Suprapubic skin (tissue), 4 donors: ENCODE results near the gene EMX1. TPM values are rescaled to one million over a fixed set of nuclear protein-coding genes. Genes with fewer than 3 reads are reported as not detected.
A peak's percentile ranks its signal among the peaks of the same experiment; 100 is the strongest.

Experiments
- DNase-seq, 2 donors: peaks; one replicate each; pipeline ENCODE4 v3.0.0-alpha.2; 2019; ENCODE audit warnings: low spot score in 2 of 2
- H3K27ac ChIP-seq: fragments of 200-600 bp; sonication (generic); one replicate; pipeline ENCODE4 v1.5.1; 2019
- H3K27me3 ChIP-seq: fragments of 200-600 bp; sonication (generic); one replicate; pipeline ENCODE4 v1.5.1; 2019
- H3K36me3 ChIP-seq: fragments of 200-600 bp; sonication (generic); one replicate; pipeline ENCODE4 v1.5.1; 2019
- H3K4me1 ChIP-seq: fragments of 200-600 bp; sonication (generic); one replicate; pipeline ENCODE4 v1.5.1; 2019
- H3K4me3 ChIP-seq: fragments of 200-600 bp; sonication (generic); one replicate; pipeline ENCODE4 v1.5.1; 2019; ENCODE audit warnings: mild to moderate bottlenecking
- H3K9me3 ChIP-seq: fragments of 200-600 bp; sonication (generic); one replicate; pipeline ENCODE4 v1.5.1; 2019
- CTCF ChIP-seq, 2 donors: fragments of 200-600 bp in 1 of 2; fragments of 450-650 bp in 1 of 2; sonication (generic) in 1 of 2; IDR thresholded peaks; one replicate each; pipeline ENCODE4 v1.5.1; 2016 to 2019; ENCODE audit warnings: antibody characterized with exemption in 2 of 2, mild to moderate bottlenecking in 1 of 2, moderate library complexity in 1 of 2
- EP300 ChIP-seq: sonication (generic); formaldehyde crosslinking; IDR thresholded peaks from one replicate; pipeline ENCODE4 v1.6.1; 2017; ENCODE audit warnings: antibody characterized with exemption
- POLR2A ChIP-seq, 2 donors: fragments of 450-650 bp; IDR thresholded peaks; one replicate each; pipeline ENCODE4 v1.6.1; 2017; ENCODE audit warnings: antibody characterized with exemption in 2 of 2, mild to moderate bottlenecking in 2 of 2, moderate library complexity in 2 of 2
- POLR2AphosphoS5 ChIP-seq, 3 donors: sonication (generic); formaldehyde crosslinking; IDR thresholded peaks; one replicate each; pipeline ENCODE4 v1.6.1; 2017; ENCODE audit warnings: antibody characterized with exemption in 3 of 3
- WGBS: methylation state at CpG from one replicate; pipeline ENCODE4 v1.1.5; 2018; 5-methylcytosine and 5-hydroxymethylcytosine counted together
- total RNA-seq, 4 donors: library from RNA; depleted of rRNA; stranded (reverse); fragments of >200 nt; gene quantifications; one replicate each; pipeline ENCODE4 v1.1.0, GENCODE V29; 2016

The EMX1 gene
- total RNA-seq, 4 donors from 2014 or later = not detected

- Histone ChIP-seq H3K9me3 (no peaks in the 10 kb centered on the region), H3K36me3 (no peaks in the 10 kb centered on the region), H3K27me3 (peaks cover 36% of the 10 kb centered on the region), H3K4me3 (no peak overlapping the region), H3K4me1 (peaks cover 15% of the 10 kb centered on the region), H3K27ac (no peak overlapping the region)
- TF ChIP-seq CTCF (IDR thresholded peaks at IDR 0.05) (no peak), POLR2AphosphoS5 (IDR thresholded peaks at IDR 0.05) (no peak), EP300 (no peak), POLR2A (IDR thresholded peaks at IDR 0.05) (no peak)
- DNase-seq = no peak
- 90% methylated on average over 5 of the region's 5 CpGs for WGBS
Measured at GRCh38 chr2:72933207-72933606, 15.9 kb downstream of the EMX1 start.

GRCh38 chr2:72933646-72934151 lies 16.4 kb downstream of the EMX1 start:
- Histone ChIP-seq H3K9me3 (no peaks in the 10 kb centered on the region), H3K4me3 (no peak overlapping the region), H3K4me1 (peaks cover 15% of the 10 kb centered on the region), H3K27me3 (peaks cover 31% of the 10 kb centered on the region), H3K36me3 (no peaks in the 10 kb centered on the region), H3K27ac (no peak overlapping the region)
- TF ChIP-seq CTCF (IDR thresholded peaks at IDR 0.05) (no peak), POLR2AphosphoS5 (IDR thresholded peaks at IDR 0.05) (no peak)
- 88% methylated on average over 11 of the region's 12 CpGs for WGBS
- peak in 1 of 2 donors; percentile 50 for DNase-seq

- 73% methylated on average over 14 of the region's 14 CpGs for WGBS
- no peak for TF ChIP-seq POLR2A (IDR thresholded peaks at IDR 0.05)
- TF ChIP-seq POLR2AphosphoS5 (IDR thresholded peaks at IDR 0.05) = no peak
- TF ChIP-seq EP300 = no peak
- no peak for TF ChIP-seq CTCF (IDR thresholded peaks at IDR 0.05)
- H3K27me3 ChIP-seq = peaks cover 19% of the 10 kb centered on the region
- H3K4me3 ChIP-seq = no peak overlapping the region
- H3K9me3 ChIP-seq = no peaks in the 10 kb centered on the region
- no peak overlapping the region for H3K27ac ChIP-seq
- no peaks in the 10 kb centered on the region for H3K36me3 ChIP-seq
- no peak for DNase-seq
- peaks cover 15% of the 10 kb centered on the region for H3K4me1 ChIP-seq
Measured at GRCh38 chr2:72934683-72935610, 17.6 kb downstream of the EMX1 start.

- Histone ChIP-seq H3K27ac (no peak overlapping the region), H3K27me3 (peaks cover 13% of the 10 kb centered on the region), H3K4me1 (peaks cover 15% of the 10 kb centered on the region), H3K36me3 (no peaks in the 10 kb centered on the region), H3K9me3 (no peaks in the 10 kb centered on the region), H3K4me3 (no peak overlapping the region)
- TF ChIP-seq POLR2A (IDR thresholded peaks at IDR 0.05) (no peak), POLR2AphosphoS5 (IDR thresholded peaks at IDR 0.05) (no peak), CTCF (IDR thresholded peaks at IDR 0.05) (no peak), EP300 (no peak)
- DNase-seq = no peak
- 90% methylated on average over 2 of the region's 2 CpGs for WGBS
Measured at GRCh38 chr2:72935611-72935957, 18.3 kb downstream of the EMX1 start.

- Histone ChIP-seq H3K4me3 (no peak overlapping the region), H3K36me3 (no peaks in the 10 kb centered on the region), H3K4me1 (peaks cover 15% of the 10 kb centered on the region), H3K27me3 (peaks cover 4% of the 10 kb centered on the region), H3K27ac (no peak overlapping the region), H3K9me3 (no peaks in the 10 kb centered on the region)
- TF ChIP-seq CTCF (IDR thresholded peaks at IDR 0.05) (no peak), EP300 (no peak), POLR2A (IDR thresholded peaks at IDR 0.05) (no peak), POLR2AphosphoS5 (IDR thresholded peaks at IDR 0.05) (no peak)
- DNase-seq = no peak
- 32% methylated on average over 5 of the region's 19 CpGs for WGBS
Measured at GRCh38 chr2:72936660-72937355, 19.5 kb downstream of the EMX1 start.
